ENCODE measurements around the gene CTTNBP2NL.

CTTNBP2NL gene

DNA sequence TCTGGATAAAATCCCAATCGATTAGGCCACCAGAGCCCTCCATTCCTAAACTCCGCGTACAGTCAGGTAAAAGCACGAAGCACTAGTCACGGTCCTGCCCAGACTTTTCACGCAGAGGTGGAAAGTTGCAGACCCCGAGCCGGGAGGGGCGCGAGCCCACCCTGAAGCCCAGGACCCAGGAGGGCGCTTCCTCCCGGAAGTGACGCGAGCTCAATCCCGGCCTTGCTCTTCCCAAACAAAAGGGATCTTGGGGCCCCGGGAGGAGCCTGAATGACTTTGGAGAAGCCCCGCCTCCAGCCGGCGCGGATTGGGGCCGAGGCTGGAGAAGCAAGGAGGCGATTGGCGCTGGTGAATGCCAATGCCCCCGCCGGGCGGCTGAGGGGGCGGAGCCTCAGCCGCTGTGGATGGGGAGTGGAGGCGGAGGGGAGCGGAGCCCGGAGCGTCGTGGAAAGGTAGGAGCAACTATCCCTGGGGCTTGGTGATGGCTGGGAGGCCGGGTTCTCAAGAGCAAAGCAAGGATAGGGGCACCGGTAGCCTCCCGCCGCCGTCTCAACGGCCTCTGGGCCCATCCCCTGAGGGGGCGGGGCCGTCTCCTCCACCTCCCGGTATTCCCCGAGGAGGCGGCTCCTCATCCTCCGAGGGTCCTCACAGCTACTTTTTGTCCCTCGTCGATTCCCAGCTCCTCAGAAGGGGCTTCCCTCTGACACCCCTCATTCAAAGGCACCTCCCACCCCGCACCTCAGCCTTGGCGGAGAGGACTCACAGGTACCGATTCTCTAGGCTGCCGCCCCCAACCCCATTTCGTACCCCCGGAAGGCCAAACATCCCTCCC, at the start of gene CTTNBP2NL:
CTTNBP2NL (plus strand) TSS at position 394 of the 832 bp plus-strand sequence. CDS start 19,952 bp downstream, outside the sequence.
- DNase-seq: peak; percentile 76

- no peak for DNase-seq
These were observed 49.1 kb upstream of the CTTNBP2NL start for GRCh38 chr1:112346801-112347350.

GRCh38 chr1:112356765-112357164, 39.2 kb upstream of the CTTNBP2NL start:
- no peak for DNase-seq

DNA sequence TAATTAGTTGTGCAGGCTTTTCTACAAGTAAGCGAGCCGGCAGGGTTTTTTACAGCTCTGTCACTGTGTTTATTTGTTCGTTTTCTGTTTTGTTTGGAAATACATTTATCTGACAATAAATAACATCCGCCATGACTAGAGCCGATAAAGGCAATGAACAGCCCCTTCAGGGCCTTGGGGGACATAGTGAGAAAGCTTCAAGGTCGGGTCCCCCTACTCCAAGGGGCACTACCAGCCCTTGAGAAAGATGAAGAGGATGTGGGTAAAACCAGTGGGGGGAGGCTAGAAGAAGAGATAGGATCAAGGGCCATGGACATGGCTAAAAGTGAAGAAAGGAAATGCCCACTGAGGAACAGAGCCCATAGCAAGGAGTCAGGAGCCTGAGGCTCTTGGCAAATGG, 38.5 kb upstream of the CTTNBP2NL start:
- no peak for DNase-seq

GRCh38 chr1:112358061-112358770, 37.8 kb upstream of the CTTNBP2NL start:
- DNase-seq: no peak

- DNase-seq: peak; percentile 6
These were observed 37.1 kb upstream of the CTTNBP2NL start for GRCh38 chr1:112358798-112359408.

GRCh38 chr1:112359961-112360767, 35.9 kb upstream of the CTTNBP2NL start:
- no peak for DNase-seq

DNA sequence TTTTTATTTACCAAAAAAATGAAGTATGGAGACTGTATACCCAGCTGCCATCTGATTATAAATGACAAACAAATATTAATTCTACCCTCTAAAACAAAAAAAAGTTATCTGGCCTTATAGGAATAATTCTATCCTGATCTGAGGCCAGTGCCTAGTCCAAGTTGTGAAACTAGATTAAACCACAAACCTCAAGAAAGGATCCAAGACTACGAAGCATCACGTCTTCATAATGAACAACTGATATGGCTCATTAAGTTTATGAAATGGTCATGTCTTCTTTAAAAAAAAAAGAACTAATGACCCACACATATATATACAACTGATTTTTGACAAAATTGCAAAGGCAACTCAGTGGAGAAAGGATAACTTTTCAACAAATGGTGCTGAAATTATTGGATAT, 32.4 kb upstream of the CTTNBP2NL start:
- no peak for DNase-seq

GRCh38 chr1:112368198-112368597, 27.8 kb upstream of the CTTNBP2NL start:
- DNase-seq: no peak

- DNase-seq: peak; percentile 68
These were observed 26.4 kb upstream of the CTTNBP2NL start for GRCh38 chr1:112369392-112370285.

- no peak for DNase-seq
These were observed 25.0 kb upstream of the CTTNBP2NL start for GRCh38 chr1:112370996-112371395.

GRCh38 chr1:112371775-112372174, 24.2 kb upstream of the CTTNBP2NL start:
- DNase-seq: no peak

GRCh38 chr1:112373806-112374205, 22.2 kb upstream of the CTTNBP2NL start:
- no peak for DNase-seq

DNA sequence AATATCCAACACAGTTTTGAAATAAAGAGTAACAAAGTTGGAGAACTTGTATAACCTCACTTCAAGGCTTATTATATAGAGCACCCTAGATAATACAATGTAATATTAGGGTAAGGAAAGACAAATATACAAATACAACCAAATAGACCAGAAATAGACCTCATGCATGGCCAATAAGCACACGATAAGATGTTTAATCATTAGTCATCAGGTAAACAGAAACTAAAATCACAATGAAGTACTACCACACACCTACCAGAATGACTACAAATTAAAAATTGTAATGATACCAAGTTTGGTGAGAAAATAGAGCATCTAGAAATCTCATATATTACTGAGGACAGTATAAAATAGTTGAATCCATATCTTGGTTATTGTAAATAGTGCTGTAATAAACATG, 20.3 kb upstream of the CTTNBP2NL start:
- no peak for DNase-seq

- no peak for DNase-seq
These were observed 15.7 kb upstream of the CTTNBP2NL start for GRCh38 chr1:112380356-112380755.

- no peak for DNase-seq
These were observed 14.5 kb upstream of the CTTNBP2NL start for GRCh38 chr1:112381324-112382076.

GRCh38 chr1:112383759-112384370, 12.1 kb upstream of the CTTNBP2NL start:
- no peak for DNase-seq

DNA sequence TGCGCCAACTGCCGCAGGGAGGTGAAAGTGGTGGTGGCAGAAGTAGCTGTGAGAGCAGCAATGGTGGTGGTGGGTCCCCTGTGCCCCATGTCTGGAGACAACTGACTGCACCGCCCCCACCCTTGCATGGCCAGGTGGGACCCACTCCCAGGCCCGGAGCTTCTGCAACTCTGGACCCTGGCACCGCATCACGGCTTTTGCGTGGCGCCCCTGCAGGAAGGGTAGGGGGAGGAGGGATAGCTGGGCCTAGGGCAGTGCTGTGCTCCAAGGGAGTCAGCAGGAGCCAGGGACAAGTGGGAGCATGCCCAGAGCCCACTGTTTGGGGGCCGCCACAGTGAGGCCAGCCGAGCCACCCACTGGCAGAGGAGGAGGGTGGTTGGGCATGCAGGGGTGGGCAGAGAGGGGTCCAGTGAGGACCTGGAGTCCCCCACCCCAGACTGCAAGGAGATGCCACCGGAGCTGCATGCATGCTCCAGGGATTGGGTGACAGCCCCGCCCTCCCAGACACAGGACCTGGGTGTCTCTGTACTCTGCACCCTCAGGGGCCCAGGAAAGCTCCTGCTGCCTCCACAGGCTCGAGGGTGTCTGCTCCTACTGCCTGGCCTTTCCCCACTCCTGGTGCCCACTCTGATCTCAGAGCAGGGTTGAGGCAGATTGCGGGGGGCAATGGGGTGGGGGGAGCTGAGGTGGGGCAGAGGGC, 9.8 kb upstream of the CTTNBP2NL start:
- DNase-seq: no peak

GRCh38 chr1:112386731-112387346, 9.2 kb upstream of the CTTNBP2NL start:
- DNase-seq: no peak
